ENCODE results near the gene NR2F2.

NR2F2 gene

DNA sequence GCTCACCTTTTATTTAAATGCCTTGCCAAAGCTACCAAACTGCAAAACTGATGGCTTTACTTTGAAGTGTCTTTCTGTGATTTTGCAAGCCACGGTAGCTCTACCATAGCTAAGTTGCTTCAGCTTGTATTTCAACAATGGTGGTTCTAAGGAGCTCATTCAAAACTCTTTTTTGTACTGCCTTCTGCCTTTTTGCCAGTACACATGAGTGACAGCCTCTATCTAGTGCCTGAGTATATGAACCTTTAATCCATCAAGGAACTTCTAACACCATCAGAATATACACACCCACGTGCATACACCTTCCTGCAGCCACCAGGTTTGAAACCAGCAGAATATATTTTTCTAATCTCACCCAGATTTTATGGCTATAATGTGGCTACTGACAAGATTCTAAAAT is 10.4 kb upstream of the NR2F2 start:
- no peak for DNase-seq (ENCODE audit: low spot score)

DNA sequence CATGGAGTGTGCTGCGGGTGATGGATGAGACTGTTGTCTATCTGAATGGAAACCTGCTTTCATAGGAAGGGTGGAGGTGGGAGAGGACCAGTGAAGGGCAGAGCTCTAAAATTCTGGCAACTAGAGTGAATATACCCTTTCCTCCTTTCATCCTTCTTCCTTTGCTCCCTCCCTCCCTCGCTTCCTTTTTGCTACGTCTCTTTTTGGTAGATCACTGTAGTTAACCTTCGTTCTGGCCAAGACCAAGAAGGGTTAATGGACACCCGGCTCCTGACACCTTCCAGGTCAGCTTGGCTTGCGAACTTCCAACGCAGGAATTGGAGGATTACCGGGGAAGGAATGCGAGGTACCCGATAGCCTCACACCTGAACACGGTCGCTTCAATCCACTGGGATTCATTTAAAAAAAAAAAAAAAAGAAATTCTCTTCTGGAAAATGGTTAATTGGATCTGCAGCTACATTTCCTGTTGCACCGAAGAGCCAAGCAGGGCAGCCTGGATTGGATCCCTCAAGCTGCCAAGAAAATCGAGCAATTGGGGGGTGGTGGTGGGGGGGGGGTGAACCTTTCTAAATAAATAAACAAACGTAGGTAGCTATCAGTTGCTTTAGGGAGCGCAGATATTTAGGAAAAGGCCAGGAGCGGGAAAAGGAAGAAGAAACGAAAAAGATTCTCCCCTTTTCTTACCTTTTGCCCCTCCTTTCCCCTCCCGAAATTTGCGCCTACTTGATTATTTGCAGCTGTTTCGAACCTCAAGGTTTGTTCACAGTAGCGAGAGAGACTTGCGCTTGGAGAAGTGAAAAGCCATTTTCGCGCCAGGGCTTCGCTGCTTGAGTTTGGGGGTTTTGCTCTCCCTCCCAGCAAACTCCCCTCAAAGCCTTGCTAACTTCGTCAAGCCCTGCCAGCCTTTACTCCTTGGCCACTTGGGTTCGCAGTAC is 9.5 kb upstream of the NR2F2 start:
- no peak for DNase-seq (ENCODE audit: low spot score)

DNA sequence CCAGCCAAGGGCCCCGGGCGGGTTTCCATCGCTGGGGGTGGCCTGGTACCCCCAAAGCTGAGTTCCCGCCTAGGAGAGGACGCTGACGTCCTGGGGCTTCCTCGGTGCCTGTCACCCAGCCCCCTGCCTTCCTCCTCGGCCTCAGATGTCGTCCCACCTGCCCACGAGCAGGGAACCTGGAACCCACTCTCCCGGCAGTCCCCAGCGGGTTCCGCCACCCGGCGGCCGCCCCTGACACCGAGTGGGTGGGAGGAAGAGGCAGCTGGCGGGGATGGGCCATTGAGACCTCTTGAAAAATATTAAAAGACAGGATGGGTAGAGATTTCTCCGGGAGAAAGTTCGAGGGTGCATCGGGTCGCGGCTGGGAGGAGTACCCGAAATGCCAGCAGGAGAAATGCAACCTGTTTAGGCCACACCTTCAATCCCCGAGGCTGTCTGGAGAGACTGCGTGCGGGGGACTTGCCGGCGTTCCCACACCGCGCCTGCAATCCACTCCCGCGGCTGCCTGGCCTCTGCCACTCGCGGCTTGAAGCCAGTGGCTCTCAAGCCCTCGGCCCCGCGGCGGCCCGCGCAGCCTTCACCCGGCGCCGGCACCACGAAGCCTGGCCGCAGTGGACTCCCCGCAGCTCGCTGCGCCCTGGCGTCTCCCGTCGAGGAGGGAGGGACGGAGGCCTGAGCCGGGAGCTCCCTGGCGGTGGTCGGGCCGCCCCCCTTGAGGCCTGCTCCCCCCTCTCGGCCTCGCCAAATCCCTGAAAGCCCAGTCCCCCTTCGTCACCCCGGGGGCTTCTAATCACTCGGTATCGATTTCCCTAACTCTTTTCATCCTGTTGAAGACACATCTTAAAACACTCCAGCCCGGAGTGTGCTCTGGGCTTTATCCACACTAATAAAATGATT is 8.6 kb upstream of the NR2F2 start:
- no peak for DNase-seq (ENCODE audit: low spot score)

DNA sequence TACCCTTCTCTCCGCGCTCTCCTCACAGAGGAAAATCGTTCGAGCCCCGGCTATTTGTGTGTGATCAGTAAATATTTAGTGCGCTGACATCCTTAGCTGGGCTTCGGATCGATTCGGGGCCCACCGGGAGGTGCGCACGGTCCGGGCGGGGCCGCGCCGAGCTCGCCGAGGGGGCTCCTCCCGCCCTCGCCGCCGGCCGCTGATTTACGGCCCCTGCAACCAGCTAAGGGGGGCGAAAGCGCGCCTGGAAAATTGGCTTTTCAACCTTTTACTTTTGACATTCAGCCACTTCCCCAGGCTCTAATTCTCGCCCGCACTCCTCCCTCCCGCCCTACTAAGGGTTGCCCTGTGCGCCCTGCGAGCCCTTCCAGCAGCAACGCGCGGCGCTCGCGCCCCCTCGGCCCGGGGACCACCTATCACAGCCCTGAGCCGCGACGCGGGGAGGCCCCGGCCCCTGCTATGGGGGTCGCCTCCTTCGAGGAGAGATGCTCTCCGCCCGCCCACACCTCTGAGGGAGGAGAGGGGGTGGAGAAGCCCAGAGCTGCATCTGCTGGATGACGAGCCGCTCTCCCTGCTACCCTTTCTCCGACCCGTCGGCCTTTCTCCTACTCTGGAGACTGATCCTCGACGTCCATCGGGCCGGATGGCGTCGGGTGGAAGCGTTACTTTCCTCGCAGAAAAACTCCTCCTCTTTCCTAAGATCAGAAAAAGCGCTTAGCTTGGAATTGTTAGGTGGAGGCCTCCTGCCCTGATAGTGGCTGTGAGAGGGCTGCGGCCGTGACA is 7.8 kb upstream of the NR2F2 start:
- no peak for DNase-seq (ENCODE audit: low spot score)

DNA sequence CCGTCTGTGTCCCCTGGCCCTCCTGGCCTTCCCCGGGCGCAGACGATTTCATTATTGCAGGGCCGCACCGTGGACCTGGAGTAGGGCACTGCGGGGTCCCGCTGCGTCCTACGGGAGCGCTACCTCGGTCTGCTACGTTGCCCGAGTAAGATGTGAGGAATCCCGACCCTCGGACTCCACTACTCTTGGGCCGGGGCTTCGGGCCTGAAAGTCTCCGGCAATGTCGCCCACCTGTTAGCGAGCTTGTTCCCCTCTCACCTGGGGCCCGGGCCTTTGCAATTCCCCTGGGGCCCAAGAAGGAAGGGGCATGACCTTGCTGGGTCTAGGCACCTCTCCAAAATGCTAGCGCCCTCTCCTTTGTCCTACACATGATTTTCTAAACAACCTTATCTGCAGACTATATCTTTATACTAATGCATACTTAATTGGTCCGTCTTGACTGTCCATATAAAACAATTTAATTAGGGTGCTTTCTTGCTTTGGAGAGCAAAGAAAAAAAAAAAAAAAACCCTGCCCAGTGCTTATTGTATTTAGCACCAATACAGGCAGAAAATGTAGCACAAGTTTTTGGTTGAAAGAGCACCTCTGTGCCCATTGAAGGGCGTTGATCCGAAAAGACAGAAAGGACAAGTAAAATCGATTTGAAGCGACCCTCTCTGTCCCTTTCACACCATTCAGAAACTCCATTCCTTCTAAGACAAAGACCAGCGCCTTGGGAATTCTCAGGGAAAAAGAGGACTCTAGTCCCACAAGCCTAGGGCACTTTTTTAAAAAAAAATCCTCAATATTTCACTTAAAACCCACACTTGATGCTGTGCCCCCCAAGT is 7.0 kb upstream of the NR2F2 start:
- DNase-seq (ENCODE audit: low spot score) = no peak

DNA sequence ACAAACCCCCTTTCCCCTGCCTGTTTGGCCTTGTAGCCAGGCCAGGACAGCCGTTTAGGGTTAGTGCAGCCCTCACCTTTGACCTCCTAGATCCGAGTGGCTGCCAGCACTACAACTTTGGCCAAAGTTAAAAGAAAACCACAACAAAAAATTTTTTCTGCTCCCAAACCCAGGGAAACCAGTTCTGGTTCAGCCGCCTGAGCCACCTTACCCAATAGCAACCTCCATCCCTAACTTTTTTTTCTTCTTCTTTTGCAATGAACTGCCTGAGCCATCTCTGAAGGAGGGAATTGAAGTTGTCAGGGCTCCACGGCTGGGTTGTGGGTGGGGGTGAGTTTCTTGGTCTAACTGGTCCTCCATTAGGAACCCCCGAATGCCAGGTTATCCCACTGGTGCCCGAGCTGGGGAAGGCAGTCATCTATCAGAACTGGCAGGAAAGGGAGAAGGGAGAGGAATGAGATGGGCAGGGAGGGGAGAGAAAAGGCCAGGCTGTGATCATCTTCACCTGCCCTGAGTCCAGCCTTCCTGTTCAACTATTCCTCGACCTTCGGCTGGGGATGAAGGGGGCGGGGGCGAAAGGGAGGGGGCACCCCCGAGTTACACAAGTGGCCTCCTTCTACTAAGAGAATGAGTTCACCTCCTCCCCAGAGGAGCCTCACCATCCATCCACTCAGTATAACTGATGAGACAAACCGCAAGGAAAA is 6.2 kb upstream of the NR2F2 start:
- no peak for DNase-seq (ENCODE audit: low spot score)

DNA sequence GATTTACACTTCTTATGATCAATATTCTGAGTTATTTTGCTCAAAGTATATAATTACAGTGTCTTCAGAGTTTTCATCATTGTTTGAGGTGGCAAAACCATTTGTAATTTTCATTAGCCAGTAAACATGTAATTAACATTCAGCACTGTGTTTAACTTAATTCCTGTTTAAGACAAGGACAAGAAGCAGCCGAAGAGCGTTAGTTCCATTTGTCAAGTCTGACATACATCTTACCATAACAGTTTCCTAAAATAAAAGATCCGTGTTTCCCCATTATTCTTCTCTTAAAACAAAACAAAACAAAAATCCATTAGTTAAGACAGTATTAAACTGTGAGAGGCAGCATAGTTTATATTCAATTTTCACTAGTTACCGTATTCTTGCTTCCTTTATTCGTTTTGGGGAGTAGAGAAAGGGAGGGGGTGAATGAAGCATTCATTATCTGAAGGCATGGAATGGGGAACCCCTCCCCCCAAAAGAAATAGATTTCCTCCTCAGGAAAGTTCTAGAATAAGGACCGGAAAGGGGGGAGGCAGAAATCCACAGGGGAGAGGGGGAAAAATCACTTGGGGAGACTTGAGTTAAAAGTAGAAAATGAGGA is 5.5 kb upstream of the NR2F2 start:
- DNase-seq (ENCODE audit: low spot score) = no peak

DNA sequence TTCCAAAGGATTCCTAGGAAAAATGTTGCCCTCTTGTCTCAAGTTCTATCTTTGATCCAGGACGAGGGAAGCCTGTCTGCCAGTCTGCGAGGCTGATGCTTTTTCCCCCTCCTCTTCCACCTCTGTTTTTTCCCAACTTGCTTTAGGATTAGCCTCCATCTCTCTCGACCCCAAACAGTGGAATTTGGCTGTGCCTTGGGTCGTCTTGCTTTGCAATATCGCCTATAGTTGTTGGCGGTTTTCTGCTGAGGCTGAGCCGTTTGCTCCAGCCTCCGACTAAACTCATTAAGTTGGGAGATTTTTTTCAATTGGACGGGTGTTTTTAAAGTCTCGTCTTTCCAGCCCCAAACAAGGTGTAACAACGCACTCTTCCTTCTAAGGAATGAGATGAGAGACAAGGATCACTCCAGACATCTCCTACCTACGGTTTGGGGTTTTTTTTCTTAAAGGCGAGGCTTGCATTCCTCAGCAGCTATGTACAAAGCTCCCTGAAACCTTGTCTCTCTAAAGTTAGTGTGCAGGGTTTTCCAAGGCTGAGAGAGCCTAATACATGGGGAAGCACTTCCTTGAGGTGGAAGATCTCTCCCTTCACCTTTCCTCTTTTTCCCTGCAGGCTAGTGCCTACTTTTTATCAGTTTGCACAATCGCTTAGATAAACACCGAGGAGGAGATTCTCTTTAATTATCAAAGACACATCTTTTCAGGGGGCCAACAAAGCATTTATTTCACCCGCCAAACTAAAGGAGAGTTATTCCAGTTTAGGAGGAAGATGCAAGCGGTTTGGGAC is 4.8 kb upstream of the NR2F2 start:
- DNase-seq (ENCODE audit: low spot score) = no peak

DNA sequence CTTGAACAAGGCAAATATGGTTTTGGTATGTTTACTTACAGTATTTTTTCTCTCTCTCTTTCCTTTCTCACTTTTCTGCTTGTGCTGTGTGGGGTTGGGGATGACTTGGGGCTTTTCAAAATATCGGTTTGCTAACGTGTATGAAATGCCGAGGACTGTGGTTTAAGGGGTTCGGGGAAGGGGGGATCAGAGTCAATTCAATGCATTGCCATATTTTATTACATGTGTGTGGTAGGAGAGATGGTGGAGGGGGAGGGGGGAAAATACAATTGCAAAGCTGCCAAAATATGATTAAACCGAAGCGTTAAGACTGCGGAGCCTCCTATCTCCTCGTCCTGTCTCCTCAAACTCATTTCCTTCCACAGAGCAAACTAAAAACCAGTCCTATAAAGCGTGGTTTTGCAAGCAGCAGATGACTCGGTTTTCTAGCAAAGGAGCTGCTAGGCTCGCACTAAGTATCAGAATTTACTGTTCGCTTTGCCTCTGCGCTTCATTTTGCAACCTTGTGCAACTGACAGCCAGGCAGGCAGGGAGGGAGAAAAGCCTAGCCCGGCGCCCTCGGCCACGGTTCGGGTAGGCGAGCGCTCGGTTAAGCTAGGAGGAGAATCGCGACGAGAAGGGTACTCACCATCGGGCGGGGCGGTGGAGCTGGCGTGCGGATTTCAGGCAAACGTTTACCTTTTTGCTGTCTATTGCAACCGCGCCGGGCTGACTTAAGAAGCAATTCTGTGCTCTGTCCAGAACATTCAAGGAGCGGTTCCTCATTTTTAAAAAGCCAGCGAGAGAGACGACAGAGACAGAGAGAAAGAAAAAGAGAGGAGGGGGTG is 4.0 kb upstream of the NR2F2 start:
- DNase-seq (ENCODE audit: low spot score) = no peak

DNA sequence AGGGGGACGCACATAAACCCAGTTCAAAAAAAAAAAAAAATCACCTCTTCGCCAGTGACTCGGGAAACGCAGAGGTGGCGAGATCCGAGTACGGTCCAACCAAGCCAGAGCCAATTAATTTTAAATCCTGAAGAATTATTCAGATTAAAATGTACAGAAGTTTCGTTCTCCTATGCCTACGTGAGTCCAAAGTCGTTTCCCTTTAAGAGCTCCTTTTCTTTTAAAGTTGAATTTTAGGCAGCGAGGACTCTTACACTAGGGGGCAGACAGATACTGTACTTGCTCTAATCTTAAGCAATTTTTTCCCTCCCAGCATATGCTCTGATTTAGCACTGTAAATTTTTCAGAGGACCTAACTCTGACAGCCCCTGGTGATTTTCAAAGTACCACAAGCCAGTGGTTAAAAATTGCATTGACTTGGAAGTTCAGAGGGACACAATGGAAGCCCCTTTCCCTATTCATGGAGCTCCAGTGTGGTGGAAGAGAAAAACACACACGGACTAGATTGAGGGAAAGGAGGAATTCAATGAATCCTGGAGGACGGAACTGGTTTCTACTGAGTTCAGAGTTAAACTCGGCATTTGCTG is 3.3 kb upstream of the NR2F2 start:
- no peak for DNase-seq (ENCODE audit: low spot score)

DNA sequence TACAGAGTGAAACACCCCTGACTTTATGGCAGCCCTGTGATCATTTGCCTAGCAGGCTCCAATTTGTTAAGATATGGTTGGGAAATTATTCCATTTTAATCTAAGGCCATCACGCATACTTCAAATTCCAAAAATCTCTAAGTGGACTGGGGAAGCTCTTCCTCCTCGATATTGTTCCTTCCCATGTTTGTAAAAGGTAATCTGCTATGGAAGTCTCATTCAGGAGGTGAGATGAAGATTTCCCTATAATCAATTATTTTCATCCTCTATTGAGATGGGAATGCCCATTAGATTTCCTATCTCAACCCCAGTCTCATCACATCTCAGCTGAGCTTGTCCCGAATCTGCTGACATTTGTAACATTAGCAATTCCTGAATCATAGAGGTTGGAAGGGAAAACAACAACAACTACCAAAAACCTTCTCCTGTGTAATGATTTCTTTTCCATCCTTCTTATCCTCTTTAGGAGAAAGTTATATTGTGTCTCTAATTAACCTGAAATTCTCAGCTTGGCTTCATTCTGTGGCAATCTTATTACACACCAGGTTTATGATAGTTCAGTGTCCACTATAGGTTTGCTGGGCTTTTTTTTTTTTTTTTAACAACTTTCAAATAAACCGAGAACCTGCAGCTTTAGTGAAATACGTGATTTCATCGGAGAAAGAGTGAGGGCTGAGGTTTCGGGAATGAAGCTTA is 2.2 kb upstream of the NR2F2 start:
- DNase-seq (ENCODE audit: low spot score) = no peak

DNA sequence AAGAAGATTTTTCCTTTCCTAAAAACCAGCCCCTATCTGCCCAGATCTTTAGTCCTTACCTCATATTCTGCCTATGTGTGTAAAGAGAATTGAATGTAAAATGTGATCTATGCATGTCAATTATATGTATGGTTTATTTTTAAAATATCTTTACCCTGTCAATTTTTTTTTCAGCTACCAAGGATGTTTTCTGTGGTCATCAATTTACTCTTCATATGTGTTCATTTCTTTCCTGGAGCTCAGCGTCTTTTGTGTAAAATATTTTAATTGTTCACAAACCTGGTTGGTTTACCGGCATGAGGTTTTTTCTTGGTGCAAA is 1.7 kb upstream of the NR2F2 start:
- no peak for DNase-seq (ENCODE audit: low spot score)

DNA sequence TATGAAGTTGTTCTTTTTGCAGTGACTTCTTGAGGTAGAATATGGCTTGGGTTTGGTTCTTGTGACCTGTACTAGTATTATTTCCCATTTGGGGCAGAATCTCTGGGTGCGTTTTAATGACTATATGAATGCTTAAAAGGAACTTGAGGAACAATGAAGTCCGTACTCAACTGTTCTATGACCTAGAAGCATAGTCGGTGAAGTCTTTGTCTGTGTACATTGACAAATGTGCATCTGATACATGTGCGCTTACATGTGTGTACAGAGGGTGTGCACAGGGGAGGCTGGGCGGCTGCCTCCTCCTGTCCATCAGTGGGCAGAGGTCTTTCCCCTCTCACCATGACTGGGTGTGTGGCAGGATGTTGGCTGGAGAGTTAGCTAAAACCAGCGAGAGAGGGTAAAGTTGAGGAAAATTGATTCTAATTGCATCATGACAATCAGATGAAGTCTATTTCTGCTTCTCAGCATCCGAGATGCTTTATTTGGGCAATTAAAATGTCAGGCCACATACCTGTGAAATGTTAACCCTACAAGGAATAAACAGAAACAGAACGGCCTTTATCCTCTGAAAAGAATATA is 1.0 kb upstream of the NR2F2 start:
- no peak for DNase-seq (ENCODE audit: low spot score)

DNA sequence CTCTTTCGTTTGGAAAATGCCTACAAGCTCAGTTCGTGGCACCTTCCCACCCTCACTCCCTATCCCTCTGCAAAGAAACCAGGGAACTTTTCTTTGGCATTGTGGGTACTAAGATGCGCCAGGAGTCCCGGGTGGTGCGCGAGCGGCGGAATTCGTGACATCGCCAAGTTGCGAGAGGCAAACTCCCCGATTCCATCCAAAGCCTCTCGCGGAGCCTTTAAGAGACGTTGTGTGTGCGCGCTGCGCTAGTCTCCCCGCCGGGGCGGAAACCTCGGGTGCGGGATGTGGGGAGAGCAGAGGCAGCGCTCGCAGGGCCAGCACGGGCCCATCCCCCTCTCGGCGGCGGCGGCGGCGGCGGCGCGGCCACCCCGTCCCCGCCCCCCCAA is 443 bp upstream of the NR2F2 start:
- DNase-seq (ENCODE audit: low spot score) = no peak

DNA sequence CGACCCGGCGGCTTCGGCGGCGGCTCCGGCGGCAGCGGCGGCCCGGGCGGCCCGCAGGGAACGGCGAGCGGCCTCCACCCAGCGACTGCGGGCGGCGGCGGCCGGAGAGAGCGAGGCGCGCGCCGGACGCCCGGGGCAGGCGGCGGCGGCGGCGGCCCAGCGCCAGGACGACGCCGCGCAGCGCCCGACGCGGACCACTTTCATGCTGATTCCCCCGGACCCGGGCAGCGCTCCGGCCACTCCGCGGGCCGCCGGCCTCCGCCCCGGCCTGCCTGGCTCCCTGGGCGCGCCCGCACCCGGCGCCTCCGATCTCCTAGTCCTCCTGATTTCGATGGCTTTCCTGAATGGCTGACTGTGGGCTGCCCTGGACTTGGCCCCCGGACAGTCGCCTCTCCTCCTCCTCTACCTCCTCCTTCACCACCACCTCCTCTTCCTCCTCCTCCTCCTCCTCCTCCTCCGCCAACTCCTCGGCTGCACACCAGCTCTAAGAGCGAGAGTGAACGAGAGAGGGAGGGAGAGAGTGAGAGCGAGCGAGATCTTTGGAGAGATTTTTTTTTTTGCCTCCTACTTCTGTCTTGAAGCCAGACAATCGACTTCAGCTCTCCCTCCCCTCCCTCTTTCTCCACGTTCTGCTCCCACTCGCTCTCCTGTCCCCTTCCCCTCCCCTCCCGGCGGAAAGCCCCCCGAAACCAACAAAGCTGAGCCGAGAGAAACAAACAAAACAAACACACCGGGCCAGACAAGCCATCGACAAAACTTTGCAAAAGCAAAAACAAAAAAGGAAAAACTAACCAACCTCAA is 844 bp downstream of the NR2F2 start:
- no peak for DNase-seq (ENCODE audit: low spot score)

DNA sequence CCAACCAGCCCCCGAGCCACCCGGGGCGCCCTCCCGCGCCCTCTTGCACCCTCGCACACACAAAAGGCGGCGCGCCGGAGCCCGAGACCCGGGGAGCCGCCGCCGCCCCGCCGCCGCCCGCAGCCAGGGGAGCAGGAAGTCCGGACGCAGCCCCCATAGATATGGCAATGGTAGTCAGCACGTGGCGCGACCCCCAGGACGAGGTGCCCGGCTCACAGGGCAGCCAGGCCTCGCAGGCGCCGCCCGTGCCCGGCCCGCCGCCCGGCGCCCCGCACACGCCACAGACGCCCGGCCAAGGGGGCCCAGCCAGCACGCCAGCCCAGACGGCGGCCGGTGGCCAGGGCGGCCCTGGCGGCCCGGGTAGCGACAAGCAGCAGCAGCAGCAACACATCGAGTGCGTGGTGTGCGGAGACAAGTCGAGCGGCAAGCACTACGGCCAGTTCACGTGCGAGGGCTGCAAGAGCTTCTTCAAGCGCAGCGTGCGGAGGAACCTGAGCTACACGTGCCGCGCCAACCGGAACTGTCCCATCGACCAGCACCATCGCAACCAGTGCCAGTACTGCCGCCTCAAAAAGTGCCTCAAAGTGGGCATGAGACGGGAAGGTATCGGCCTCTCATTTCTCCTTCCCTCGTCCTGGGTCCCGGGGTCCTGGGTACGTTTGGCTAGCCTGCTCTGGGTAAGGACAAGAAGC is 1.6 kb downstream of the NR2F2 start:
- no peak for DNase-seq (ENCODE audit: low spot score)

All from CD4-positive, alpha-beta T cell treated with Interleukin-2 at 100 ng/mL for 4 hours (primary cell).